GM23338 (cell line): ENCODE data around the gene PLEKHD1. TPM values are rescaled to one million over a fixed set of nuclear protein-coding genes. Genes with fewer than 3 reads are reported as not detected.
A peak's percentile ranks its signal among the peaks of the same experiment; 100 is the strongest.

ENCODE experiments used
- ATAC-seq: fragments of 200-7000 bp; cut with Tn5 transposase; 3 replicates; pipeline ENCODE4 v1.9.1; 2020
- DNase-seq: peaks from one replicate; pipeline ENCODE4 v3.0.0-alpha.2; 2015; ENCODE audit warnings: low spot score
- H2AFZ ChIP-seq: fragments of 200-600 bp; sonication (generic); 2 replicates; pipeline ENCODE4 v1.8.0; 2016; ENCODE audit warnings: antibody characterized with exemption, mild to moderate bottlenecking, moderate library complexity
- H3F3A ChIP-seq: fragments of 200-600 bp; sonication (generic); replicated peaks from 2 replicates; pipeline ENCODE4 v1.8.0; 2017; ENCODE audit warnings: antibody characterized with exemption, mixed run types, low read depth
- H3K27ac ChIP-seq: fragments of 200-600 bp; sonication (generic); 2 replicates; pipeline ENCODE4 v1.6.1; 2016; ENCODE audit warnings: low read depth
- H3K27me3 ChIP-seq: fragments of 200-600 bp; sonication (generic); 2 replicates; pipeline ENCODE4 v1.8.0; 2016; ENCODE audit warnings: mild to moderate bottlenecking, mixed run types, moderate library complexity; ENCODE audit not compliant: insufficient read depth
- H3K36me3 ChIP-seq: fragments of 200-600 bp; sonication (generic); 2 replicates; pipeline ENCODE4 v1.8.0; 2016; ENCODE audit warnings: mild to moderate bottlenecking; ENCODE audit not compliant: insufficient read depth
- H3K4me1 ChIP-seq: fragments of 200-600 bp; sonication (generic); 2 replicates; pipeline ENCODE4 v1.8.0; 2016; ENCODE audit warnings: mild to moderate bottlenecking, moderate library complexity; ENCODE audit not compliant: insufficient read depth
- H3K4me2 ChIP-seq: fragments of 200-600 bp; sonication (generic); 2 replicates; pipeline ENCODE4 v1.7.1; 2017; ENCODE audit warnings: mixed run types
- H3K4me3 ChIP-seq: fragments of 200-600 bp; sonication (generic); 2 replicates; pipeline ENCODE4 v1.6.1; 2016; ENCODE audit warnings: mixed run types
- H3K79me2 ChIP-seq: fragments of 200-600 bp; sonication (generic); replicated peaks from 2 replicates; pipeline ENCODE4 v1.8.0; 2017; ENCODE audit warnings: mild to moderate bottlenecking; ENCODE audit not compliant: insufficient read depth
- H3K9me2 ChIP-seq: fragments of 200-600 bp; sonication (generic); 2 replicates; pipeline ENCODE4 v1.8.0; 2017; ENCODE audit not compliant: insufficient read depth
- H4K20me1 ChIP-seq: fragments of 200-600 bp; sonication (generic); replicated peaks from 2 replicates; pipeline ENCODE4 v1.8.0; 2017; ENCODE audit warnings: mild to moderate bottlenecking; ENCODE audit not compliant: insufficient read depth
- H3K27ac Mint-ChIP-seq: 2 replicates; pipeline ENCODE4 v1.8.0; 2020; ENCODE audit warnings: inconsistent platforms, mild to moderate bottlenecking, moderate library complexity, mixed read lengths
- H3K27me3 Mint-ChIP-seq: 3 replicates; pipeline ENCODE4 v1.8.0; 2022; ENCODE audit warnings: low read depth, mild to moderate bottlenecking, moderate library complexity, mixed read lengths, inconsistent platforms; ENCODE audit not compliant: insufficient read depth, poor library complexity
- H3K36me3 Mint-ChIP-seq: 3 replicates; pipeline ENCODE4 v1.8.0; 2021; ENCODE audit warnings: low read depth, mild to moderate bottlenecking, inconsistent platforms, moderate library complexity, mixed read lengths
- H3K4me1 Mint-ChIP-seq: 3 replicates; pipeline ENCODE4 v1.8.0; 2020; ENCODE audit warnings: mild to moderate bottlenecking, inconsistent platforms, mixed read lengths
- H3K4me3 Mint-ChIP-seq: 3 replicates; pipeline ENCODE4 v1.8.0; 2021; ENCODE audit warnings: moderate library complexity, mild to moderate bottlenecking, inconsistent platforms, mixed read lengths
- H3K9me3 Mint-ChIP-seq: 3 replicates; pipeline ENCODE4 v1.8.0; 2020; ENCODE audit warnings: moderate library complexity, mild to moderate bottlenecking, inconsistent platforms, mixed read lengths
- CREB1 ChIP-seq: fragments of 250-450 bp; sonication (Bioruptor Pico); IDR thresholded peaks from 2 replicates; pipeline ENCODE4 v1.5.0; 2020; ENCODE audit warnings: low read depth, mild to moderate bottlenecking, moderate library complexity
- EZH2 ChIP-seq: fragments of 200-600 bp; sonication (generic); IDR thresholded peaks from one replicate; pipeline ENCODE4 v1.8.0; 2017; ENCODE audit warnings: antibody characterized with exemption, mild to moderate bottlenecking, low read depth; ENCODE audit not compliant: unreplicated experiment
- EZH2phosphoT487 ChIP-seq: fragments of 200-600 bp; sonication (generic); IDR thresholded peaks from one replicate; pipeline ENCODE4 v1.8.1; 2018; ENCODE audit warnings: antibody characterized with exemption; ENCODE audit not compliant: unreplicated experiment
- NANOG ChIP-seq: IDR thresholded peaks from 2 replicates; pipeline ENCODE4 v1.6.1; 2016; ENCODE audit warnings: antibody characterized with exemption, borderline replicate concordance
- POLR2AphosphoS5 ChIP-seq: IDR thresholded peaks from 2 replicates; pipeline ENCODE4 v1.6.1; 2016; ENCODE audit warnings: antibody characterized with exemption, low read depth
- STAT1 ChIP-seq: IDR thresholded peaks from one replicate; pipeline ENCODE4 v1.6.1; 2016; ENCODE audit warnings: antibody characterized with exemption; ENCODE audit not compliant: unreplicated experiment
- polyA plus RNA-seq: library from polyadenylated mRNA; unstranded; fragments of >200 nt; fragmentation: Nextera tagmentation; extraction: Ambion mirVana; gene quantifications from 2 replicates; pipeline ENCODE4 v1.2.1, GENCODE V29; 2016
- total RNA-seq: library from RNA; depleted of rRNA; stranded (reverse); fragments of >200 nt; shearing (Covaris generic); gene quantifications from 2 replicates; pipeline ENCODE4 v1.2.3, GENCODE V29; 2014
- TF ChIP-seq, protein P1 (sequence below): IDR thresholded peaks from one replicate; pipeline ENCODE4 v1.6.1; 2018; ENCODE audit warnings: antibody characterized with exemption; ENCODE audit not compliant: unreplicated experiment
- TF ChIP-seq, protein P2 (sequence below): IDR thresholded peaks from 2 replicates; pipeline ENCODE4 v1.6.1; 2016; ENCODE audit warnings: antibody characterized with exemption
- TF ChIP-seq, protein P3 (sequence below), 2 experiments: fragments of 200-600 bp in 1 of 2; sonication (generic) in 1 of 2; conservative IDR thresholded peaks; 2 replicates each; pipeline versions ENCODE4 v1.5.1 to v1.6.1; 2016 to 2017; ENCODE audit warnings: antibody characterized with exemption in 2 of 2, low read depth in 2 of 2, mild to moderate bottlenecking in 2 of 2, moderate library complexity in 1 of 2
- TF ChIP-seq, protein P4 (sequence below): fragments of 250-450 bp; sonication (Bioruptor Pico); IDR thresholded peaks from 2 replicates; pipeline ENCODE4 v1.5.0; 2020; ENCODE audit warnings: mild to moderate bottlenecking, moderate library complexity

PLEKHD1 gene
- total and polyA plus RNA-seq, 2 experiments from 2014 or later = 0.19 to 0.28 TPM

DNA sequence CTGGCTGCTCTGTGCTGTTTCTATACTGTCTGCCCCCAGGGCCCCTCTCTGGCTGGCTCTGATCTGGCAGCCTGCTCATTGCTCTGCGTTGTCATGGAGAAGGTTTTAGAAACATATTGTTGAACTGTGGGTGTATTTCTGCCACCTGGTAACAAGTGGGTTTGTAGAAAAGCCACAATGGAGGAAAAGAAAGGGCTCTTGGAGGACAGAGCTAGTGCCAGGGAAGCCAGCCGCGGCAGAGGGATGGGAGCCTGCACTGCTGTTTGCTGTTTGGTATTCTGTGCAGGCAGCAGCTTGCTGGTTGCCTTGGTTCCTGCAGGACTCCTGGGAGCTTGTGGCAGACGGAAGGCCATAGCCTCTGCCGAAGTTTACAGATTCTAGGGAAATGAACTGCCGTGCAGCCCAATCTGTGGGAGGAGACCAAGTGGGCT is 75.1 kb downstream of the PLEKHD1 start:
- Histone ChIP-seq H3F3A (no peaks in the 10 kb centered on the region), H3K4me1 (peaks cover 13% of the 10 kb centered on the region; the same call in 1 of the 2 replicates), H3K27me3 (no peaks in the 10 kb centered on the region), H3K9me2 (no peaks in the 10 kb centered on the region), H3K4me3 (no peak overlapping the region), H3K4me2 (no peak overlapping the region), H3K36me3 (no peaks in the 10 kb centered on the region), H4K20me1 (no peaks in the 10 kb centered on the region), H2AFZ (0 out of 2 replicates have a peak overlapping the region, but pooled peaks have one; percentile 23), H3K79me2 (no peaks in the 10 kb centered on the region), H3K27ac (no peak overlapping the region)
- no peak for DNase-seq
- peak; percentile 55 for ATAC-seq
- no peak overlapping the region for H3K27ac Mint-ChIP-seq
- no peak overlapping the region for H3K4me3 Mint-ChIP-seq
- no peak for TF ChIP-seq EZH2
- no peak for TF ChIP-seq POLR2AphosphoS5
- no peak for TF ChIP-seq EZH2phosphoT487
- TF ChIP-seq, protein P1, sequence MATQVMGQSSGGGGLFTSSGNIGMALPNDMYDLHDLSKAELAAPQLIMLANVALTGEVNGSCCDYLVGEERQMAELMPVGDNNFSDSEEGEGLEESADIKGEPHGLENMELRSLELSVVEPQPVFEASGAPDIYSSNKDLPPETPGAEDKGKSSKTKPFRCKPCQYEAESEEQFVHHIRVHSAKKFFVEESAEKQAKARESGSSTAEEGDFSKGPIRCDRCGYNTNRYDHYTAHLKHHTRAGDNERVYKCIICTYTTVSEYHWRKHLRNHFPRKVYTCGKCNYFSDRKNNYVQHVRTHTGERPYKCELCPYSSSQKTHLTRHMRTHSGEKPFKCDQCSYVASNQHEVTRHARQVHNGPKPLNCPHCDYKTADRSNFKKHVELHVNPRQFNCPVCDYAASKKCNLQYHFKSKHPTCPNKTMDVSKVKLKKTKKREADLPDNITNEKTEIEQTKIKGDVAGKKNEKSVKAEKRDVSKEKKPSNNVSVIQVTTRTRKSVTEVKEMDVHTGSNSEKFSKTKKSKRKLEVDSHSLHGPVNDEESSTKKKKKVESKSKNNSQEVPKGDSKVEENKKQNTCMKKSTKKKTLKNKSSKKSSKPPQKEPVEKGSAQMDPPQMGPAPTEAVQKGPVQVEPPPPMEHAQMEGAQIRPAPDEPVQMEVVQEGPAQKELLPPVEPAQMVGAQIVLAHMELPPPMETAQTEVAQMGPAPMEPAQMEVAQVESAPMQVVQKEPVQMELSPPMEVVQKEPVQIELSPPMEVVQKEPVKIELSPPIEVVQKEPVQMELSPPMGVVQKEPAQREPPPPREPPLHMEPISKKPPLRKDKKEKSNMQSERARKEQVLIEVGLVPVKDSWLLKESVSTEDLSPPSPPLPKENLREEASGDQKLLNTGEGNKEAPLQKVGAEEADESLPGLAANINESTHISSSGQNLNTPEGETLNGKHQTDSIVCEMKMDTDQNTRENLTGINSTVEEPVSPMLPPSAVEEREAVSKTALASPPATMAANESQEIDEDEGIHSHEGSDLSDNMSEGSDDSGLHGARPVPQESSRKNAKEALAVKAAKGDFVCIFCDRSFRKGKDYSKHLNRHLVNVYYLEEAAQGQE = no peak
- TF ChIP-seq CREB1 (CRISPR knock-in tag) = no peak
- TF ChIP-seq NANOG = no peak
- peaks cover 8% of the 10 kb centered on the region for H3K27me3 Mint-ChIP-seq
- H3K4me1 Mint-ChIP-seq = peaks cover 22% of the 10 kb centered on the region
- no peaks in the 10 kb centered on the region; the same call in 2 of the 3 replicates for H3K9me3 Mint-ChIP-seq
- no peaks in the 10 kb centered on the region for H3K36me3 Mint-ChIP-seq

DNA sequence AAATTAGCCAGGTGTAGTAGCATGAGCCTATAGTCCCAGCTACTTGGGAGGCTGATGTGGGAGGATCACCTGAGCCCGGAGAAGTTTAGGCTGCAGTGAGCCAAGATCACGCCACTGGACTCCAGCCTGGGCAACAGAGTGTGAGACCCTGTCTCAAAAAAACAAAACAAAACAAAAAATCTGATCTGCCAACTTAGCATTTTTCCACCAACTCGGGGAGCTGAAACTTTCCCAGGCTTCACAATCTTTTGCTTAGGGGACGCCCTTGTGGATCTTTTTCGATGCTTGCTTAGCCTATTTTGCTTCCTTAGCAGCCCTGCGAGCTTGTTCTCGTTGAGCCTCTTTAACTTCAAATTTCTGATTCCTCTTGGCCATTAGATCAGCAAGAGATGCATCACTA is 76.3 kb downstream of the PLEKHD1 start:
- peaks cover 22% of the 10 kb centered on the region for H3K4me1 Mint-ChIP-seq
- no peak overlapping the region for H3K27ac ChIP-seq
- H3K9me3 Mint-ChIP-seq = no peaks in the 10 kb centered on the region; the same call in 2 of the 3 replicates
- H3K27me3 Mint-ChIP-seq = peaks cover 8% of the 10 kb centered on the region
- no peaks in the 10 kb centered on the region for H3F3A ChIP-seq
- H3K79me2 ChIP-seq = no peaks in the 10 kb centered on the region
- H3K4me2 ChIP-seq = no peak overlapping the region
- H3K4me3 ChIP-seq = no peak overlapping the region
- H3K4me3 Mint-ChIP-seq = no peak overlapping the region
- no peak overlapping the region for H3K27ac Mint-ChIP-seq
- H3K4me1 ChIP-seq = peaks cover 13% of the 10 kb centered on the region; the same call in 1 of the 2 replicates
- DNase-seq (no peak), ATAC-seq (no peak)
- no peaks in the 10 kb centered on the region for H3K36me3 ChIP-seq
- H2AFZ ChIP-seq = no peak overlapping the region
- H3K27me3 ChIP-seq = no peaks in the 10 kb centered on the region
- H4K20me1 ChIP-seq = no peaks in the 10 kb centered on the region
- no peaks in the 10 kb centered on the region for H3K36me3 Mint-ChIP-seq
- no peaks in the 10 kb centered on the region for H3K9me2 ChIP-seq
- TF ChIP-seq, protein P2, sequence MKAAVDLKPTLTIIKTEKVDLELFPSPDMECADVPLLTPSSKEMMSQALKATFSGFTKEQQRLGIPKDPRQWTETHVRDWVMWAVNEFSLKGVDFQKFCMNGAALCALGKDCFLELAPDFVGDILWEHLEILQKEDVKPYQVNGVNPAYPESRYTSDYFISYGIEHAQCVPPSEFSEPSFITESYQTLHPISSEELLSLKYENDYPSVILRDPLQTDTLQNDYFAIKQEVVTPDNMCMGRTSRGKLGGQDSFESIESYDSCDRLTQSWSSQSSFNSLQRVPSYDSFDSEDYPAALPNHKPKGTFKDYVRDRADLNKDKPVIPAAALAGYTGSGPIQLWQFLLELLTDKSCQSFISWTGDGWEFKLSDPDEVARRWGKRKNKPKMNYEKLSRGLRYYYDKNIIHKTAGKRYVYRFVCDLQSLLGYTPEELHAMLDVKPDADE = no peak
- TF ChIP-seq, protein P3, sequence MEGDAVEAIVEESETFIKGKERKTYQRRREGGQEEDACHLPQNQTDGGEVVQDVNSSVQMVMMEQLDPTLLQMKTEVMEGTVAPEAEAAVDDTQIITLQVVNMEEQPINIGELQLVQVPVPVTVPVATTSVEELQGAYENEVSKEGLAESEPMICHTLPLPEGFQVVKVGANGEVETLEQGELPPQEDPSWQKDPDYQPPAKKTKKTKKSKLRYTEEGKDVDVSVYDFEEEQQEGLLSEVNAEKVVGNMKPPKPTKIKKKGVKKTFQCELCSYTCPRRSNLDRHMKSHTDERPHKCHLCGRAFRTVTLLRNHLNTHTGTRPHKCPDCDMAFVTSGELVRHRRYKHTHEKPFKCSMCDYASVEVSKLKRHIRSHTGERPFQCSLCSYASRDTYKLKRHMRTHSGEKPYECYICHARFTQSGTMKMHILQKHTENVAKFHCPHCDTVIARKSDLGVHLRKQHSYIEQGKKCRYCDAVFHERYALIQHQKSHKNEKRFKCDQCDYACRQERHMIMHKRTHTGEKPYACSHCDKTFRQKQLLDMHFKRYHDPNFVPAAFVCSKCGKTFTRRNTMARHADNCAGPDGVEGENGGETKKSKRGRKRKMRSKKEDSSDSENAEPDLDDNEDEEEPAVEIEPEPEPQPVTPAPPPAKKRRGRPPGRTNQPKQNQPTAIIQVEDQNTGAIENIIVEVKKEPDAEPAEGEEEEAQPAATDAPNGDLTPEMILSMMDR (conservative IDR thresholded peaks at IDR 0.05; ENCODE audit: low read depth in 2 of 2) = no peak
- TF ChIP-seq STAT1 (no peak), NANOG (no peak)
- TF ChIP-seq, protein P4, sequence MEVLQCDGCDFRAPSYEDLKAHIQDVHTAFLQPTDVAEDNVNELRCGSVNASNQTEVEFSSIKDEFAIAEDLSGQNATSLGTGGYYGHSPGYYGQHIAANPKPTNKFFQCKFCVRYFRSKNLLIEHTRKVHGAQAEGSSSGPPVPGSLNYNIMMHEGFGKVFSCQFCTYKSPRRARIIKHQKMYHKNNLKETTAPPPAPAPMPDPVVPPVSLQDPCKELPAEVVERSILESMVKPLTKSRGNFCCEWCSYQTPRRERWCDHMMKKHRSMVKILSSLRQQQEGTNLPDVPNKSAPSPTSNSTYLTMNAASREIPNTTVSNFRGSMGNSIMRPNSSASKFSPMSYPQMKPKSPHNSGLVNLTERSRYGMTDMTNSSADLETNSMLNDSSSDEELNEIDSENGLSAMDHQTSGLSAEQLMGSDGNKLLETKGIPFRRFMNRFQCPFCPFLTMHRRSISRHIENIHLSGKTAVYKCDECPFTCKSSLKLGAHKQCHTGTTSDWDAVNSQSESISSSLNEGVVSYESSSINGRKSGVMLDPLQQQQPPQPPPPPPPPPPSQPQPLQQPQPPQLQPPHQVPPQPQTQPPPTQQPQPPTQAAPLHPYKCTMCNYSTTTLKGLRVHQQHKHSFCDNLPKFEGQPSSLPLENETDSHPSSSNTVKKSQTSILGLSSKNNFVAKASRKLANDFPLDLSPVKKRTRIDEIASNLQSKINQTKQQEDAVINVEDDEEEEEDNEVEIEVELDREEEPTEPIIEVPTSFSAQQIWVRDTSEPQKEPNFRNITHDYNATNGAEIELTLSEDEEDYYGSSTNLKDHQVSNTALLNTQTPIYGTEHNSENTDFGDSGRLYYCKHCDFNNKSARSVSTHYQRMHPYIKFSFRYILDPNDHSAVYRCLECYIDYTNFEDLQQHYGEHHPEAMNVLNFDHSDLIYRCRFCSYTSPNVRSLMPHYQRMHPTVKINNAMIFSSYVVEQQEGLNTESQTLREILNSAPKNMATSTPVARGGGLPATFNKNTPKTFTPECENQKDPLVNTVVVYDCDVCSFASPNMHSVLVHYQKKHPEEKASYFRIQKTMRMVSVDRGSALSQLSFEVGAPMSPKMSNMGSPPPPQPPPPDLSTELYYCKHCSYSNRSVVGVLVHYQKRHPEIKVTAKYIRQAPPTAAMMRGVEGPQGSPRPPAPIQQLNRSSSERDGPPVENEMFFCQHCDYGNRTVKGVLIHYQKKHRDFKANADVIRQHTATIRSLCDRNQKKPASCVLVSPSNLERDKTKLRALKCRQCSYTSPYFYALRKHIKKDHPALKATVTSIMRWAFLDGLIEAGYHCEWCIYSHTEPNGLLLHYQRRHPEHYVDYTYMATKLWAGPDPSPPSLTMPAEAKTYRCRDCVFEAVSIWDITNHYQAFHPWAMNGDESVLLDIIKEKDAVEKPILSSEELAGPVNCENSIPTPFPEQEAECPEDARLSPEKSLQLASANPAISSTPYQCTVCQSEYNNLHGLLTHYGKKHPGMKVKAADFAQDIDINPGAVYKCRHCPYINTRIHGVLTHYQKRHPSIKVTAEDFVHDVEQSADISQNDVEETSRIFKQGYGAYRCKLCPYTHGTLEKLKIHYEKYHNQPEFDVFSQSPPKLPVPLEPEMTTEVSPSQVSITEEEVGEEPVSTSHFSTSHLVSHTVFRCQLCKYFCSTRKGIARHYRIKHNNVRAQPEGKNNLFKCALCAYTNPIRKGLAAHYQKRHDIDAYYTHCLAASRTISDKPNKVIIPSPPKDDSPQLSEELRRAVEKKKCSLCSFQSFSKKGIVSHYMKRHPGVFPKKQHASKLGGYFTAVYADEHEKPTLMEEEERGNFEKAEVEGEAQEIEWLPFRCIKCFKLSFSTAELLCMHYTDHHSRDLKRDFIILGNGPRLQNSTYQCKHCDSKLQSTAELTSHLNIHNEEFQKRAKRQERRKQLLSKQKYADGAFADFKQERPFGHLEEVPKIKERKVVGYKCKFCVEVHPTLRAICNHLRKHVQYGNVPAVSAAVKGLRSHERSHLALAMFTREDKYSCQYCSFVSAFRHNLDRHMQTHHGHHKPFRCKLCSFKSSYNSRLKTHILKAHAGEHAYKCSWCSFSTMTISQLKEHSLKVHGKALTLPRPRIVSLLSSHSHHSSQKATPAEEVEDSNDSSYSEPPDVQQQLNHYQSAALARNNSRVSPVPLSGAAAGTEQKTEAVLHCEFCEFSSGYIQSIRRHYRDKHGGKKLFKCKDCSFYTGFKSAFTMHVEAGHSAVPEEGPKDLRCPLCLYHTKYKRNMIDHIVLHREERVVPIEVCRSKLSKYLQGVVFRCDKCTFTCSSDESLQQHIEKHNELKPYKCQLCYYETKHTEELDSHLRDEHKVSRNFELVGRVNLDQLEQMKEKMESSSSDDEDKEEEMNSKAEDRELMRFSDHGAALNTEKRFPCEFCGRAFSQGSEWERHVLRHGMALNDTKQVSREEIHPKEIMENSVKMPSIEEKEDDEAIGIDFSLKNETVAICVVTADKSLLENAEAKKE = no peak
